Measurements from ENCODE around the gene BOD1L1. TPM values are rescaled to one million over a fixed set of nuclear protein-coding genes. Genes with fewer than 3 reads are reported as not detected.

Gene BOD1L1
- total and polyA plus RNA-seq, 2 donors (not counting 1 experiment from before 2014, with no cell fraction given), result 20.2 to 109 TPM

DNA sequence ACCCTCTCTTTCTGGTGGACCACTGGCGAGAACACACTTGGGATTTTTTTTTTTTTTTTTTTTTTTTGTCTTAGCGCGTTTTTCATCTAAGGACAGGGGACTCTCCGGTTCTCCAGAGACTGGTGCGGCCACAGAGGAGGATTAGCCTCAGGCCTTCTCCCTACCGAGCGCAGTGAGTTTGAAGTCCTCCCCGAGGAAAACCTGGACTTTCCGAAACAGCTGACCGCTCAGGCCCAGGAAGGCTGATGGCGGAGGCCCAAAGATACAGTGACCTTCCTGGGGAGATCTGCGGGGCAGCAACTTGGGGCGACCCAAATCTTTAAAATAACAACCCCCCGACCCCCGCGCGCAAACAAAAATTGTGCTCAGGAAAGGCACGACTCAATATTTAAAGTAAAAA is 92.4 kb downstream of the BOD1L1 start:
- DNase-seq (no peak), ATAC-seq (ENCODE audit: low read depth) (no peak)
- H3K9ac ChIP-seq (ENCODE audit: low read length), result no peak overlapping the region
- H3K79me2 ChIP-seq (ENCODE audit: control insufficient read depth, insufficient read depth, low read length), result no peaks in the 10 kb centered on the region
- no peaks in the 10 kb centered on the region for H4K20me1 ChIP-seq (ENCODE audit: control insufficient read depth, insufficient read depth, low read length, poor library complexity, severe bottlenecking)
- no peak overlapping the region for H3K27ac ChIP-seq (ENCODE audit: low read length in 2 of 2)
- Mint-ChIP-seq H3K27ac (no peak overlapping the region), H3K4me3 (no peak overlapping the region), H3K9me3 (ENCODE audit: insufficient read depth) (peaks cover 7% of the 10 kb centered on the region), H3K4me1 (peaks cover 7% of the 10 kb centered on the region), H3K27me3 (peaks cover 75% of the 10 kb centered on the region)
- no peaks in the 10 kb centered on the region for H3K36me3 ChIP-seq (replicated peaks in 1 of 2; ENCODE audit: control extremely low read depth in 1 of 2, control insufficient read depth in 1 of 2, extremely low read depth in 1 of 2, insufficient read depth in 2 of 2, low read length in 1 of 2)
- ChIA-PET CTCF (interaction anchor here (1.2 kb wide), 1 partner anchor 11 kb away, joined by 7 read pairs; no protein-coding TSS in a partner anchor), POLR2A (no interaction called here)
- intact Hi-C loops (cut with micrococcal nuclease), result no loop called here
- 5% methylated on average over 16 of the region's 18 CpGs for WGBS (ENCODE audit: insufficient coverage)
- H3K4me3 ChIP-seq (ENCODE audit: control extremely low read depth in 1 of 5, extremely low read depth in 1 of 5, insufficient read depth in 1 of 5, low read depth in 2 of 5, low read length in 4 of 5), result no peak overlapping the region
- peaks cover 0 to 98% (median 92%) of the 10 kb centered on the region in 4 experiments for H3K27me3 ChIP-seq (replicated peaks in 1 of 4; ENCODE audit: control extremely low read depth in 1 of 4, control insufficient read depth in 3 of 4, insufficient read depth in 4 of 4, low read length in 3 of 4)
- no peak overlapping the region for H2AFZ ChIP-seq (ENCODE audit: insufficient read depth, low read depth, low read length, poor library complexity, severe bottlenecking)
- H3K4me2 ChIP-seq (replicated peaks; ENCODE audit: low read depth, low read length, poor library complexity, severe bottlenecking), result no peak overlapping the region
- peaks cover 22 to 50% of the 10 kb centered on the region in 2 donors for H3K4me1 ChIP-seq (ENCODE audit: control insufficient read depth in 2 of 2, insufficient read depth in 2 of 2, low read length in 2 of 2)
- TF ChIP-seq EZH2 (IDR thresholded peaks at IDR 0.05; ENCODE audit: borderline replicate concordance, insufficient read depth, low read depth, low read length, poor library complexity, severe bottlenecking), result no peak
- TF ChIP-seq, protein P1, sequence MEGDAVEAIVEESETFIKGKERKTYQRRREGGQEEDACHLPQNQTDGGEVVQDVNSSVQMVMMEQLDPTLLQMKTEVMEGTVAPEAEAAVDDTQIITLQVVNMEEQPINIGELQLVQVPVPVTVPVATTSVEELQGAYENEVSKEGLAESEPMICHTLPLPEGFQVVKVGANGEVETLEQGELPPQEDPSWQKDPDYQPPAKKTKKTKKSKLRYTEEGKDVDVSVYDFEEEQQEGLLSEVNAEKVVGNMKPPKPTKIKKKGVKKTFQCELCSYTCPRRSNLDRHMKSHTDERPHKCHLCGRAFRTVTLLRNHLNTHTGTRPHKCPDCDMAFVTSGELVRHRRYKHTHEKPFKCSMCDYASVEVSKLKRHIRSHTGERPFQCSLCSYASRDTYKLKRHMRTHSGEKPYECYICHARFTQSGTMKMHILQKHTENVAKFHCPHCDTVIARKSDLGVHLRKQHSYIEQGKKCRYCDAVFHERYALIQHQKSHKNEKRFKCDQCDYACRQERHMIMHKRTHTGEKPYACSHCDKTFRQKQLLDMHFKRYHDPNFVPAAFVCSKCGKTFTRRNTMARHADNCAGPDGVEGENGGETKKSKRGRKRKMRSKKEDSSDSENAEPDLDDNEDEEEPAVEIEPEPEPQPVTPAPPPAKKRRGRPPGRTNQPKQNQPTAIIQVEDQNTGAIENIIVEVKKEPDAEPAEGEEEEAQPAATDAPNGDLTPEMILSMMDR (IDR thresholded peaks at IDR 0.05), result no peak
- peaks cover 1 to 84% (median 34%) of the 10 kb centered on the region in 3 donors for H3K9me3 ChIP-seq (ENCODE audit: control extremely low read depth in 1 of 3, control insufficient read depth in 2 of 3, insufficient read depth in 1 of 3, low read length in 2 of 3)

DNA sequence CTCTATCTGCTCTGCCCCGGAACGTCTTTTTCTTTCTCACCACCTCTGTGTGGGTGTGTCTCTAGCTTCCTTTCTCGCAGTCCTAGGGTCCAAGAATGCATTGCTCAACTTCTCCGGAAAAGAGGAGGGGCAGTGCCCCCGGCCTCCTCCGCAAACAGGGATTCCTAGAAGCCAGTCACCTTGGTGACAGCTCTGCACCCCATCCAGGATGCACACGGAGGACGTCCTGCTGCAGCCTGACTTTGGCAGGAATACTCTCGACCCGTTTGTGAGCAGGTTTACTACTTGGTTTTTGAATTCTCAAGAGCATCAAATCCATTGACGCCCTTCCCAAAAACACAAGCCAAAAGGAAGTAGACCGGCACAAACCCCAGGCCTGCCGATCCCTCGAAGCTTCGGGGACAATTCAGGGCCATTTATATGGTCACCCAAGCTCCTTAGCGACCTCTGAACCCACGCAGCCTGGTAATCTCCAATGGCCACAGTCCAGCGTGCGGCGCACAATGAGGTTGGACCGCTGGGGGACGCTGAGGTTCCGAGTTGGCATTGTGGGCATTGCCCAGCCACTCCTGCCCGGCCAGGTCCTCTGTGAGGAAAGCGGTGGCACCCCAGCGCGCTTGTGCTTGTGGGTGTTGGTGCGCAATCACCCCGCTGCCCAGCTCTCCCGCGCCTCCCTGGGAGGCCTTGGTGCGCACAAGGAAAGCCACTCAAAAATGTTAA is 93.0 kb downstream of the BOD1L1 start:
- ChIA-PET CTCF (interaction anchor here (1.2 kb wide), 1 partner anchor 11 kb away, joined by 7 read pairs; no protein-coding TSS in a partner anchor), POLR2A (no interaction called here)
- no peak overlapping the region for H2AFZ ChIP-seq (ENCODE audit: insufficient read depth, low read depth, low read length, poor library complexity, severe bottlenecking)

More for the DNA sequence above, 93.0 kb downstream of the BOD1L1 start:
- peaks cover 76% of the 10 kb centered on the region for H3K27me3 Mint-ChIP-seq
- DNase-seq, result no peak
- Histone ChIP-seq H3K4me1 (ENCODE audit: control insufficient read depth in 2 of 2, insufficient read depth in 2 of 2, low read length in 2 of 2) (peaks cover 18 to 50% of the 10 kb centered on the region in 2 donors), H3K4me3 (ENCODE audit: control extremely low read depth in 1 of 5, extremely low read depth in 1 of 5, insufficient read depth in 1 of 5, low read depth in 2 of 5, low read length in 4 of 5) (no peak overlapping the region), H4K20me1 (ENCODE audit: control insufficient read depth, insufficient read depth, low read length, poor library complexity, severe bottlenecking) (no peaks in the 10 kb centered on the region), H3K27ac (ENCODE audit: low read length in 2 of 2) (no peak overlapping the region), H3K9me3 (ENCODE audit: control extremely low read depth in 1 of 3, control insufficient read depth in 2 of 3, insufficient read depth in 1 of 3, low read length in 2 of 3) (peaks cover 1 to 84% (median 31%) of the 10 kb centered on the region in 3 donors), H3K36me3 (replicated peaks in 1 of 2; ENCODE audit: control extremely low read depth in 1 of 2, control insufficient read depth in 1 of 2, extremely low read depth in 1 of 2, insufficient read depth in 2 of 2, low read length in 1 of 2) (no peaks in the 10 kb centered on the region), H3K27me3 (replicated peaks in 1 of 4; ENCODE audit: control extremely low read depth in 1 of 4, control insufficient read depth in 3 of 4, insufficient read depth in 4 of 4, low read length in 3 of 4) (peaks cover 0 to 98% (median 92%) of the 10 kb centered on the region in 4 experiments), H3K79me2 (ENCODE audit: control insufficient read depth, insufficient read depth, low read length) (no peaks in the 10 kb centered on the region), H3K9ac (ENCODE audit: low read length) (no peak overlapping the region), H3K4me2 (replicated peaks; ENCODE audit: low read depth, low read length, poor library complexity, severe bottlenecking) (no peak overlapping the region)
- H3K4me1 Mint-ChIP-seq, result peaks cover 7% of the 10 kb centered on the region
- no peak overlapping the region for H3K27ac Mint-ChIP-seq
- TF ChIP-seq, protein P1 (IDR thresholded peaks at IDR 0.05), result no peak
- no peak for TF ChIP-seq EZH2 (IDR thresholded peaks at IDR 0.05; ENCODE audit: borderline replicate concordance, insufficient read depth, low read depth, low read length, poor library complexity, severe bottlenecking)
- peaks cover 7% of the 10 kb centered on the region for H3K9me3 Mint-ChIP-seq (ENCODE audit: insufficient read depth)
- ATAC-seq (ENCODE audit: low read depth), result no peak
- H3K4me3 Mint-ChIP-seq, result no peak overlapping the region
- 11% methylated on average over 29 of the region's 32 CpGs for WGBS (ENCODE audit: insufficient coverage)
- intact Hi-C loops (cut with micrococcal nuclease), result no loop called here

Data from B cell (primary cell).